ENCODE data around the gene AKAP6. TPM values are rescaled to one million over a fixed set of nuclear protein-coding genes. Genes with fewer than 3 reads are reported as not detected.

The AKAP6 gene
- total and polyA plus RNA-seq, 4 donors = 0.42 to 3.2 (median 1.7) TPM

DNA sequence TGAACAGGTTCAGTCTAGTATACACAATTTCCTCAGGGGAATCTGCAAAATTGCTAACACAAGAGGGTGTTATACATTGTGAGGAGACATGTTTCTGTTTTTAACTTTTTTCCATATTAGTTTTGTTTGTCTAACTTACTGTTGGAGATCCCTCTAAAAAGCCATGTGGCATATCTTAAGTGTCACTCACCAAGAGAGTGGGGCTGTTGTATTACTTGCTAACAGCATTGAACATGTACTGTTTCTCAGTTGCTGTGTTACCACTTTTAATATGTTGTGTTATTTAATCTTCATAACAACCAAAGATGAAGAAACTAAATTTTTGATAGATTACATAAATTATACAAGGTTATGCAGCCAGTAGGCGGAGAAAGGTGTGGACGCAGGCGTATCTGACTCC lies 455.3 kb downstream of the AKAP6 start:
- 98% methylated on average over 3 of the region's 3 CpGs for WGBS
- Histone ChIP-seq H3K36me3 (ENCODE audit: control insufficient read depth in 4 of 4, insufficient read depth in 3 of 4, low read depth in 1 of 4, low read length in 3 of 4) (no peaks in the 10 kb centered on the region), H3K9me3 (ENCODE audit: control insufficient read depth in 4 of 4, low read length in 3 of 4) (no peaks in the 10 kb centered on the region), H3K9ac (ENCODE audit: low read depth in 1 of 2, low read length in 2 of 2) (no peak overlapping the region), H3K4me3 (ENCODE audit: low read depth in 1 of 3, low read length in 3 of 3) (no peak overlapping the region), H3K4me1 (ENCODE audit: control insufficient read depth in 4 of 4, insufficient read depth in 4 of 4, low read length in 3 of 4) (no peaks in the 10 kb centered on the region), H3K27me3 (ENCODE audit: control insufficient read depth in 4 of 4, insufficient read depth in 4 of 4, low read length in 3 of 4) (no peaks in the 10 kb centered on the region), H3K27ac (ENCODE audit: low read depth in 1 of 2, low read length in 2 of 2) (no peak overlapping the region)
- TF ChIP-seq, protein P1, sequence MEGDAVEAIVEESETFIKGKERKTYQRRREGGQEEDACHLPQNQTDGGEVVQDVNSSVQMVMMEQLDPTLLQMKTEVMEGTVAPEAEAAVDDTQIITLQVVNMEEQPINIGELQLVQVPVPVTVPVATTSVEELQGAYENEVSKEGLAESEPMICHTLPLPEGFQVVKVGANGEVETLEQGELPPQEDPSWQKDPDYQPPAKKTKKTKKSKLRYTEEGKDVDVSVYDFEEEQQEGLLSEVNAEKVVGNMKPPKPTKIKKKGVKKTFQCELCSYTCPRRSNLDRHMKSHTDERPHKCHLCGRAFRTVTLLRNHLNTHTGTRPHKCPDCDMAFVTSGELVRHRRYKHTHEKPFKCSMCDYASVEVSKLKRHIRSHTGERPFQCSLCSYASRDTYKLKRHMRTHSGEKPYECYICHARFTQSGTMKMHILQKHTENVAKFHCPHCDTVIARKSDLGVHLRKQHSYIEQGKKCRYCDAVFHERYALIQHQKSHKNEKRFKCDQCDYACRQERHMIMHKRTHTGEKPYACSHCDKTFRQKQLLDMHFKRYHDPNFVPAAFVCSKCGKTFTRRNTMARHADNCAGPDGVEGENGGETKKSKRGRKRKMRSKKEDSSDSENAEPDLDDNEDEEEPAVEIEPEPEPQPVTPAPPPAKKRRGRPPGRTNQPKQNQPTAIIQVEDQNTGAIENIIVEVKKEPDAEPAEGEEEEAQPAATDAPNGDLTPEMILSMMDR (IDR thresholded peaks at IDR 0.05; ENCODE audit: low read depth, low read length, missing input control) = no peak
- TF ChIP-seq SP1 (IDR thresholded peaks at IDR 0.05) = no peak
- TF ChIP-seq HNF4A (conservative IDR thresholded peaks at IDR 0.05) = no peak
- DNase-seq (ENCODE audit: low spot score) = no peak

DNA sequence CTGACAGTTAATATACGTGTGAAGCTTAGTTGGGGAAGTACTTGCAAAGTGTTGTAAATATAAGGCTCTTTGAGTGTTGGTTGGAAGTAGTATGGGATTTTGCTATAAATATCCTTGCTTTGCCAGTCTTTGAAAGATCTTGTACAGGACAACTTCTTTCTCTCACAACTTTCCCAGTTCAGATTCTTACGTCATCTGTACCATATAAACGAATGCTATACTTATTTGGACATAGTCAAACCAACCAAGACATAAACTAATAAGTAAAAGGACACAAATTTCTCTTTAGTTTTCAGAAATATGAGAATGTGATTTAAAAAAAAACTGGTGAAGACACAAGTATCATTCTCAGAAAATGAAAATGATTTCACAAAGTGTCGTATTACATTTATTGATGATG lies 456.5 kb downstream of the AKAP6 start:
- Histone ChIP-seq H3K36me3 (ENCODE audit: control insufficient read depth in 4 of 4, insufficient read depth in 3 of 4, low read depth in 1 of 4, low read length in 3 of 4) (no peaks in the 10 kb centered on the region), H3K9ac (ENCODE audit: low read depth in 1 of 2, low read length in 2 of 2) (no peak overlapping the region), H3K27ac (ENCODE audit: low read depth in 1 of 2, low read length in 2 of 2) (no peak overlapping the region), H3K27me3 (ENCODE audit: control insufficient read depth in 4 of 4, insufficient read depth in 4 of 4, low read length in 3 of 4) (no peaks in the 10 kb centered on the region), H3K4me3 (ENCODE audit: low read depth in 1 of 3, low read length in 3 of 3) (no peak overlapping the region), H3K4me1 (ENCODE audit: control insufficient read depth in 4 of 4, insufficient read depth in 4 of 4, low read length in 3 of 4) (no peaks in the 10 kb centered on the region), H3K9me3 (ENCODE audit: control insufficient read depth in 4 of 4, low read length in 3 of 4) (no peaks in the 10 kb centered on the region)
- DNase-seq (ENCODE audit: low spot score) = no peak
- WGBS = 68% methylated on average over 4 of the region's 4 CpGs
- TF ChIP-seq FOXA2 (IDR thresholded peaks at IDR 0.05) (no peak), TAF1 (conservative IDR thresholded peaks at IDR 0.05) (no peak), RXRA (IDR thresholded peaks at IDR 0.05) (no peak), YY1 (IDR thresholded peaks at IDR 0.05) (no peak), GABPA (IDR thresholded peaks at IDR 0.05 in 1 of 2, conservative IDR thresholded peaks at IDR 0.05 in 1 of 2) (no peak), EGR1 (IDR thresholded peaks at IDR 0.05; ENCODE audit: low read depth in 2 of 2) (no peak), SP1 (IDR thresholded peaks at IDR 0.05) (no peak), ATF3 (IDR thresholded peaks at IDR 0.05) (no peak), HNF4A (conservative IDR thresholded peaks at IDR 0.05) (no peak), FOXA1 (IDR thresholded peaks at IDR 0.05) (no peak), JUND (IDR thresholded peaks at IDR 0.05) (no peak), RAD21 (IDR thresholded peaks at IDR 0.05) (no peak)
- TF ChIP-seq, protein P1 (IDR thresholded peaks at IDR 0.05; ENCODE audit: low read depth, low read length, missing input control) = no peak
- TF ChIP-seq, protein P2, sequence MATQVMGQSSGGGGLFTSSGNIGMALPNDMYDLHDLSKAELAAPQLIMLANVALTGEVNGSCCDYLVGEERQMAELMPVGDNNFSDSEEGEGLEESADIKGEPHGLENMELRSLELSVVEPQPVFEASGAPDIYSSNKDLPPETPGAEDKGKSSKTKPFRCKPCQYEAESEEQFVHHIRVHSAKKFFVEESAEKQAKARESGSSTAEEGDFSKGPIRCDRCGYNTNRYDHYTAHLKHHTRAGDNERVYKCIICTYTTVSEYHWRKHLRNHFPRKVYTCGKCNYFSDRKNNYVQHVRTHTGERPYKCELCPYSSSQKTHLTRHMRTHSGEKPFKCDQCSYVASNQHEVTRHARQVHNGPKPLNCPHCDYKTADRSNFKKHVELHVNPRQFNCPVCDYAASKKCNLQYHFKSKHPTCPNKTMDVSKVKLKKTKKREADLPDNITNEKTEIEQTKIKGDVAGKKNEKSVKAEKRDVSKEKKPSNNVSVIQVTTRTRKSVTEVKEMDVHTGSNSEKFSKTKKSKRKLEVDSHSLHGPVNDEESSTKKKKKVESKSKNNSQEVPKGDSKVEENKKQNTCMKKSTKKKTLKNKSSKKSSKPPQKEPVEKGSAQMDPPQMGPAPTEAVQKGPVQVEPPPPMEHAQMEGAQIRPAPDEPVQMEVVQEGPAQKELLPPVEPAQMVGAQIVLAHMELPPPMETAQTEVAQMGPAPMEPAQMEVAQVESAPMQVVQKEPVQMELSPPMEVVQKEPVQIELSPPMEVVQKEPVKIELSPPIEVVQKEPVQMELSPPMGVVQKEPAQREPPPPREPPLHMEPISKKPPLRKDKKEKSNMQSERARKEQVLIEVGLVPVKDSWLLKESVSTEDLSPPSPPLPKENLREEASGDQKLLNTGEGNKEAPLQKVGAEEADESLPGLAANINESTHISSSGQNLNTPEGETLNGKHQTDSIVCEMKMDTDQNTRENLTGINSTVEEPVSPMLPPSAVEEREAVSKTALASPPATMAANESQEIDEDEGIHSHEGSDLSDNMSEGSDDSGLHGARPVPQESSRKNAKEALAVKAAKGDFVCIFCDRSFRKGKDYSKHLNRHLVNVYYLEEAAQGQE (IDR thresholded peaks at IDR 0.05) = no peak
